HG02623 (cell line): ENCODE measurements around the gene NKG7.

Experiments used
- ATAC-seq: cut with Tn5 transposase; IDR thresholded peaks from one replicate; pipeline ENCODE4 v1.9.1; 2021; ENCODE audit warnings: moderate library complexity; ENCODE audit not compliant: unreplicated experiment

NKG7 gene

GRCh38 chr19:51364200-51365106 is 8.0 kb downstream of the NKG7 start:
- no peak for ATAC-seq

- ATAC-seq = no peak
Measured at GRCh38 chr19:51361239-51361638, 11.2 kb downstream of the NKG7 start.

- no peak for ATAC-seq
Measured at GRCh38 chr19:51359294-51359693, 13.2 kb downstream of the NKG7 start.

GRCh38 chr19:51357952-51358351 is 14.5 kb downstream of the NKG7 start:
- no peak for ATAC-seq

- no peak for ATAC-seq
Measured at GRCh38 chr19:51356159-51356801, 16.2 kb downstream of the NKG7 start.

DNA sequence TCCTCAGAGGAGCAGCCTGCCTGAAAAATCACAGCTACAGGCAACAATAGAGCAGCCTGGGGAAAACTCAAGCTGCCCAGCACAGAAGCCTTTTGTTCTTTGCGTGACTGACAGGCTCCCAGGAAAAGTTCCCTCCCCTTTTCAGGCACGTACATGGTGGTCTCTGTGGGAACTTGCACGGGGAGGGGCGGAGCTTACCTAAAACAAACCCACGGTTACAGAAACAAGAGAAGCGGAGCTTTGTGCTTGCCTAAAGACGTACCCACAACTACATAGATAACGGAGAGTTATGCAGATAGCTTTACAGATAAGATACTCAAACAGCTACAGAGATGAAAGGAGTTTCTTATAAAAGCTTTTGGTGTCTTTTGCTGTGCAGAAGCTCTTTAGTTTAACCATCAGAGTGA is 17.7 kb downstream of the NKG7 start:
- no peak for ATAC-seq

DNA sequence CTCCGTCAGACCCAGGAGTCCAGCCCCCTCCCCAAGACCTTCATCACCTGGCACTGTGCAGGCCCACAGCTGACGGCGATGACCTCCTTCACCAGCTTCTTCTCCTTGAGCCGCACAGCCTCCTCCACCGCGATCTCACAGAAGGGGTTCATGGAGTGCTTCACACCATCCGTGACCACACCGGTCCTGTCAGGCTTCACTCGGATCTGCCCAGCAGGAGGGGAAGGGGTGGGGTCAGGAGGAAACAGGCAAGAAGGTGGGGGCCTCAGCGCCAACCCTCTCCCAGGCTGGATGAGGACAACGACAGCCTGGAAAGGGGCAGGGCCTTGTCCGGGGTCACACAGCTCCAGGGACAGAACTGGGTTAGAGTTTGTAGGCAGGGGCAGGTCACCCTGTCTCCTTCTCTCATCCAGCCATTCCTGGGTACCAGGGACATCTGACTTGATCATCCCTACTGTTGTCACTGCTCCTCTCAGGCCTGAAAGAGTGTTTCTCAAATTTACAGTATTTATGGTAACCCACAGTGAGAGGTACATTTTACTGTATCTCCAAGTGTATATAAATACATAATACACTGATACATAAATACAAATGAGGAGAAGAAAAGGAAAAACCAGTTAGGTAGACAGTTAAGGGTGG is 18.2 kb downstream of the NKG7 start:
- ATAC-seq = no peak

GRCh38 chr19:51352783-51353360 is 19.6 kb downstream of the NKG7 start:
- ATAC-seq = no peak

DNA sequence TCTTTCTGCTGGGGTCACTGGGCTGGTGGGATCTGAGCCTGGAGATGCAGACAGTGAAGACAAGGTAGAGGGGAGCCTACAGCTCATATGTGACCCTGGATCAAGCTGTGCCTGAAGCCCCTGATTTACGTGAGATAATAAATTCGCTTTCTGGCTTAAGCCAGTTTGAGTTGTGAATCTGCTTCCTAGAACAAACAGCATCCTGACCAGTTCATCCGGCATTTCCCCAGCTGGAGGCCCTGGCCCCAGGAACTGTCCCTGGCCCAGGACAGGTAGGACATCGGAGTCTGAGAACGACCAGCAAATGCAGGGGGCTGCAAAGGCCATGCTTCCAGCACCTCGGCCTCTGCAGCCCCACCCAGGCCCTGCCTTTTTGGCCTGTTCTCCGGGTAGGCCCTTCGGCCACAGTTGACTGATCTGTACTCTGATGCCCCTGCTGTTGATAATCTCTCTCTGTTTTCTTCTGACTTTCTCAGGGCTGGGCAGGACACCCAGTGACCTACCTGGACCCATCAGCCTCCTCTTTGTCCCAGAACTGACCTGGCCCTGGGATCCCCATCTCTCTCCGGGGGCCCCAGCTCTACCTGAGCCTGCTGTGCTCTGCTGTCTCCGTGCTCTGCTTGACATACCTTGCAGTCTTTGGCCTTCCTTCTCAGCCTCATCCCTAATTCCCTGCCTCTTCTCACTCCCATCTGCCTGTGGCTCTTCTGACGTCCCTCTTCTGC is 21.0 kb downstream of the NKG7 start:
- no peak for ATAC-seq

DNA sequence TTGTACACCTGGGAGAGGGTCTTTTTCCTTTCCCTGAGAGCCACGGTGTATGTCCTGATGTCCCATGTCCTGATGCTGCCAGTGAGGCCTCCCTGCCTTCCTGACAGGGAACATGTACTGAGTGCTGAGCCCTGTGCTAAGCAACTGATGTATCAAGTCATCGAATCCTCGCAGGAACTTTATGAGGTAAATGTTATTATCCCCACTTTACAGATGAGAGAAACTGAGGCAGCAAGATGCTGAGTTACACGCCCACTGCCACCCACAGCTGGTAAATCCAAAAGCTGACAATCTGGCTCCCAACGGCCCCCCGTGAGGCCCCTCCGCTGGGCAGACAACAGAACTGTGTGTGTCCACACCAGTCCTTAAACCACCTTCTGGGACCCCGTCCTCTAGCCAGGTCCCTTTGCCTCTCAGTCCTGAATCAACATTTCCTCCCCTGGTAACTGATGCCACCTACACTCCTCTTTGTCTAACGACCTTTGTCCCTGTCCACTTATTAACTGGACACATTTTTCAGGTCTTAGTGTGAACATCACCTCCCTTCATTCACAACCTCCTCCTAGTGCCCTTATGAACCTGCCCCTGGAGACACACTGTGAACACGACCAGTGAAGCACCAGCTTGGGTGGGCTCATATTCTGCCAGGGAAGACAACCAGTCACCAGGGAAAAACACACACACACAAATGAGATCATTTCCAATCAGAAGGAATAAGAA is 25.1 kb downstream of the NKG7 start:
- no peak for ATAC-seq

GRCh38 chr19:51346742-51347141 is 25.7 kb downstream of the NKG7 start:
- ATAC-seq = no peak

- ATAC-seq = no peak
Measured at GRCh38 chr19:51345076-51345620, 27.3 kb downstream of the NKG7 start.

DNA sequence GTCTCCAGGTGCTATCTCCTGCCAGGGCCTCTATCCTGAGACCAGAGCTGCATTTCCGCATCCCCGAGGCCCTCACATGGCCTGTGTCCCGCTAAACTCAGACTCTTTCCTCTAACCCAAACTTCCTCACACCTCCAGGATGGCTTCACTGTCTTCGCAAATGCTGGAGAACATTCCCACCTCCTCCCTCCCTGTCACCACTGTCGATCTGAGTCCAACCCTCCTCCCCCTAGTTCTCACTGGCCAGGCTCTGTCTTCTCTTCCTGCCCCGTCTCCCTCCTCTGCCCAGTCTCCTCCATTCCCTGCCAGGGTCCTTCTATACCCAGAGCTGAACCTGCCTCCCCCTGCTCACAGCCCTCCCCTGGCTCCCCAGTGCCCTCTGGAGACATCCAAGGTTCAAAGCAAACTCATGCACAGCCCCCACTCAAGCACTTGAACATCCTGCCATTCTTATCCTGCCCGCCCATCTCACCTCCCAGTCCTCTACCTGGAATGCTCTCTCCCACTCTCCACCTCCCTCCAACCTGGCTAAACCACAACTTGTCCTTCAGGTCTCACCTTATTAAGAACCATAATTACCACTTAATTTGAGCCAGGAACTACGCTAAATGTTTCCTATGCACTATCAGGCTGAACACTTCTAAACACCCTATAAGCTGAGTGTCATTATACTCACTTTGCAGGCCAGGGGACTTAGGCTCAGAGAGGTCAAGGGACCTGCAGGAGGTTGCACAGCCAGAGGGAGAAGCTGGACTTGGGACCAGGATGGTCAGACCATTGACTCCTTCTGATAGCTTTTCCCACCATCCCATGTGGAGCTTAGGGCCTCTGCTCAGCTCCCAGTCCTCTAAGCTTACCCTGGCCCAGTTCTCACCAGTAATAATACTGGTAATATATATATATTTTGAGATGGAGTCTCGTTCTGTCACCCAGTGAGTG is 29.6 kb downstream of the NKG7 start:
- no peak for ATAC-seq

GRCh38 chr19:51341976-51342580 is 30.4 kb downstream of the NKG7 start, which contains the start of gene VSIG10L:
TSS of gene VSIG10L (minus strand) at chr19:51342139. CDS start at chr19:51342124, 15 bp downstream.
- ATAC-seq = no peak

- ATAC-seq = no peak
Measured at GRCh38 chr19:51341066-51341465, 31.4 kb downstream of the NKG7 start.

DNA sequence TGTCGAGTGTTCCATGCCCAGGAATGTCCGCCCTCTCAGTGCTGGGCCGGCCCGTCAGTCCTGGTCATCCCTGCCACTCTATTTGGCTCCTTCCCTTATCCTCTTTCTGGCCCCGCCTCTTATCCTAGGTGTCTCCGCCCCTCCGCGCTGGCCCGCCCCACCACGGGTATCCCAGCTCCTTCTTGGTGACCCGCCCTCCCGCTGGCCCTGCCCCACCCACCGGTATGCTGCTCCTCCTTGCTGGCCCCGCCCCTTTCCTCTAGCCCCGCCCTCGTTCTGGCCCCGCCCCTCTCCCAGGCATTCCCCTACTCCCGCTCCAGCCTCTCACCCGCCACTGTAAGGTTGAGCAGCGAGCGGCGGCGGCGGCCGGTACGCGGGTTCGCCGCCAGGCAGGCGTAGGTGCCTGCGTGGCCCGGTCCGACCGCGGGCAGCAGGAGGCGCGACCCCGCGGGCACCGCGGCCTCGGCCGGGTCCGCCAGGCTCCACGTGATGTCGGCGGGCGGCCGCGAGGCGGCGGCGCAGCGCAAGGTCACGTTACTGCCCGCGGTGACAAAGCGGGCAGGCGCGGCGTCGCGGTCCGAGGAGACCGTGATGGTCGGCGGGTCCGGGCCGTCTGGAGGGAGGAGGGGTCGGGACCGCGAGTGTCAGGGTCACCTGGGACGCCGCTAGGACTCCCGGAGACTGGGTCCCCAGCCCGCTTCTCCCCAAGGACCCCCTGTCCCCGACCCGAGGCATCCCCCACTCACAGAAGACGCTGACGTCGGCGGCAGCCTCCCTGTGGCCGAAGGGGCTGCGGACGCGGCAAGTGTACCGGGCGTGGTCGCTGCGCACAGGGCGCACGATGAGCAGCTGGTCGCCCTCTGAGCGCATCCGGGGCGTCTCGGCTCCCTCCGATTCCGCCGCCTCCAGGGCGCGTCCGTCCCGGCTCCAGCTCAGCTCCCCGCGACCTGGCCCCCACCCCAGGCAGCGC is 32.5 kb downstream of the NKG7 start:
- peak; percentile 55 for ATAC-seq

DNA sequence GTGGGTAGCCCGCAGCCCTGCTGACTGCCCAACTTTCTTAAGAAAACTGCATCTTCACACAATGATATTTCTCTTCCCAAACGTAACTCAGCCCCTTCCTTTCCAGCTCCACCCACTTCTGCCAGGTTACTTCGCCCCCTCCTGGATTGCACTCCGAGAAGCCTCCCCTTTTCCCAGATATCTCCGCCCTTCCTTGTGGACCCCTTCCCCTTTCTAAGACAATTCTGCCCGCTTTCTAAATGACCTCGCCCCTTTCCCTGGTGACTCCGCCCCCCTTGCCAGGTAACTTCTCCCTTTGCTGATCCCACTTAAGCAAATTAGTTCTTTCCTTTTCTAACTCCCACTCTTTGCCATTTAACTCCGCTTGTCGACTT is 33.2 kb downstream of the NKG7 start:
- ATAC-seq = no peak
